Bronchus fibroblast of lung (primary cell): ENCODE data around the gene PCDHGB2. TPM values are rescaled to one million over a fixed set of nuclear protein-coding genes. Genes with fewer than 3 reads are reported as not detected.

ENCODE experiments used
- total RNA-seq: library from RNA; depleted of rRNA; stranded (reverse); fragments of >200 nt; gene quantifications from 2 replicates; pipeline ENCODE4 v1.2.3, GENCODE V29; 2015

Gene PCDHGB2
- total RNA-seq = 0.50 and 0.59 TPM in 2 replicates

GRCh38 chr5:141359790-141360426, at the start of gene PCDHGB2:
Gene PCDHGB2, plus strand, starts transcription at chr5:141359994. Its CDS starts 142 bp downstream, at chr5:141360136.

GRCh38 chr5:141320225-141321169, 39.3 kb upstream of the PCDHGB2 start, which contains the start of gene TAF7:
Gene TAF7, minus strand, starts transcription at chr5:141320784. Its CDS starts 740 bp downstream, at chr5:141320044.

GRCh38 chr5:141330299-141331080, 29.3 kb upstream of the PCDHGB2 start, which contains the start of gene PCDHGA1:
Gene PCDHGA1, plus strand, starts transcription at chr5:141330514.

GRCh38 chr5:141338538-141339306, 21.1 kb upstream of the PCDHGB2 start, which contains the start of gene PCDHGA2:
Gene PCDHGA2, plus strand, starts transcription at chr5:141338760.

GRCh38 chr5:141343242-141343952, 16.4 kb upstream of the PCDHGB2 start, which contains the start of gene PCDHGA3:
Gene PCDHGA3, plus strand, starts transcription at chr5:141343829. Its CDS starts 205 bp downstream, at chr5:141344034.

GRCh38 chr5:141349917-141350619, 9.7 kb upstream of the PCDHGB2 start, which contains the start of gene PCDHGB1:
Gene PCDHGB1, plus strand, starts transcription at chr5:141350099. Its CDS starts 162 bp downstream, at chr5:141350261.

GRCh38 chr5:141354900-141355469, 4.8 kb upstream of the PCDHGB2 start, which contains the start of gene PCDHGA4:
Gene PCDHGA4, plus strand, starts transcription at chr5:141355021. Its CDS starts 87 bp downstream, at chr5:141355108.

GRCh38 chr5:141363952-141364660, 4.3 kb downstream of the PCDHGB2 start, which contains the start of gene PCDHGA5:
Gene PCDHGA5, plus strand, starts transcription at chr5:141364162. Its CDS starts 169 bp downstream, at chr5:141364331.

GRCh38 chr5:141369994-141370848, 10.4 kb downstream of the PCDHGB2 start, which contains the start of gene PCDHGB3:
Gene PCDHGB3, plus strand, starts transcription at chr5:141370242. Its CDS starts 153 bp downstream, at chr5:141370395.

GRCh38 chr5:141373673-141374317, 14.0 kb downstream of the PCDHGB2 start, which contains the start of gene PCDHGA6:
Gene PCDHGA6, plus strand, starts transcription at chr5:141373891. Its CDS starts 193 bp downstream, at chr5:141374084.

GRCh38 chr5:141382469-141383294, 22.9 kb downstream of the PCDHGB2 start, which contains the start of gene PCDHGA7:
Gene PCDHGA7, plus strand, starts transcription at chr5:141382742. Its CDS starts 158 bp downstream, at chr5:141382900.

GRCh38 chr5:141387557-141388311, 27.9 kb downstream of the PCDHGB2 start, which contains the start of gene PCDHGB4:
Gene PCDHGB4, plus strand, starts transcription at chr5:141387698. Its CDS starts 187 bp downstream, at chr5:141387885.

GRCh38 chr5:141392429-141393198, 32.8 kb downstream of the PCDHGB2 start, which contains the start of gene PCDHGA8:
Gene PCDHGA8, plus strand, starts transcription at chr5:141392633. Its CDS starts 181 bp downstream, at chr5:141392814.

